Measurements from ENCODE around the gene ARGFX. TPM values are rescaled to one million over a fixed set of nuclear protein-coding genes. Genes with fewer than 3 reads are reported as not detected.

ARGFX gene
- total RNA-seq, 4 donors from 2014 or later = not detected

DNA sequence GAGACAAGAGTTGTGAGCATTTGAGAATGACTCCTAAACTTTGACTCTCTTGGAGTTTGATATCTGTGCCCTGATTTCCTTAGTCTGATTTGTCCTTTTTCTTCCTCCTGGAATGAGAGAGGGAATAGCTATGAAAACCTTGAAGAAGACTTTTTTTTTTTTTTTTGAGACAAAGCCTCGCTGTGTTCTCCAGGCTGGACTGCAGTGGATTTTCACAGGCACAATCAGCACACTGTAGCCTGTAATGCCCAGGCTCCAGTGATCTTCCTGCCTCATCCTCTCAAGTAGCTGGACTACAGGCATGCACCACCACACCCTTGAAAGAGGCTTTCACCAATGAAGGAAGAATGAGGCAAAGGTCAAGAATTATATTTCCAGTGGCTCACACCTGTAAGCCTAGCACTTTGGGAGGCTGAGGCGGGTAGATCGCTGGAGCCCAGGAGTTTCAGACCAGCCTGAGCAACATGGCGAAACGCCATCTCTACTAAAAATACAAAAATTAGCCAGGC is 10.3 kb upstream of the ARGFX start:
- intact Hi-C loops (cut with DNase I) = no loop called here
- no peak overlapping the region for H3K4me3 ChIP-seq (replicated peaks in 1 of 3)

DNA sequence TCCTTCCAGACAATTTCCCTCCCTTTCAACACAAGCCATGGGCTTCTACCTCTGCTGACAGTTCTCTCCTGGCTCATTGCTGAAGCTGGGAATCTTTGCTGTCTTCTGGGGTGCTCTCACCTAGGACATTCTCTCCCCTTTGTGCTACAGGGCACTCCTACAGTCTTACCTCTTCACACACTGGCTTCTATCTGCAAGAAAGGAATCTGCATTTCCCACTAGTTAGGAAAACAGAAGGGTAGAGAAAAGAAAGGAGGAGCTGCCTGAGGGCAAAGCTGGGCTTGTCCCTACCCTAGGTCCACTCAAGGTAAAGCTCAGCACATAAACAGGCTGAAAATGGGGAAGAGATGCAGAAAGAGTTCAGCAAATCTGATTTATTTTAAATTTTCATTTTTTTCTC is 5.6 kb upstream of the ARGFX start:
- no peak overlapping the region for H3K4me3 ChIP-seq (replicated peaks in 1 of 3)
- no peaks in the 10 kb centered on the region for H3K36me3 ChIP-seq
- H3K9me3 ChIP-seq = no peaks in the 10 kb centered on the region
- no peak for DNase-seq
- no peak for TF ChIP-seq POLR2A (IDR thresholded peaks at IDR 0.05)
- TF ChIP-seq, protein P1, sequence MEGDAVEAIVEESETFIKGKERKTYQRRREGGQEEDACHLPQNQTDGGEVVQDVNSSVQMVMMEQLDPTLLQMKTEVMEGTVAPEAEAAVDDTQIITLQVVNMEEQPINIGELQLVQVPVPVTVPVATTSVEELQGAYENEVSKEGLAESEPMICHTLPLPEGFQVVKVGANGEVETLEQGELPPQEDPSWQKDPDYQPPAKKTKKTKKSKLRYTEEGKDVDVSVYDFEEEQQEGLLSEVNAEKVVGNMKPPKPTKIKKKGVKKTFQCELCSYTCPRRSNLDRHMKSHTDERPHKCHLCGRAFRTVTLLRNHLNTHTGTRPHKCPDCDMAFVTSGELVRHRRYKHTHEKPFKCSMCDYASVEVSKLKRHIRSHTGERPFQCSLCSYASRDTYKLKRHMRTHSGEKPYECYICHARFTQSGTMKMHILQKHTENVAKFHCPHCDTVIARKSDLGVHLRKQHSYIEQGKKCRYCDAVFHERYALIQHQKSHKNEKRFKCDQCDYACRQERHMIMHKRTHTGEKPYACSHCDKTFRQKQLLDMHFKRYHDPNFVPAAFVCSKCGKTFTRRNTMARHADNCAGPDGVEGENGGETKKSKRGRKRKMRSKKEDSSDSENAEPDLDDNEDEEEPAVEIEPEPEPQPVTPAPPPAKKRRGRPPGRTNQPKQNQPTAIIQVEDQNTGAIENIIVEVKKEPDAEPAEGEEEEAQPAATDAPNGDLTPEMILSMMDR (IDR thresholded peaks at IDR 0.05) = no peak
- intact Hi-C loops (cut with DNase I) = no loop called here
- H3K27ac ChIP-seq = no peak overlapping the region
- H3K4me1 ChIP-seq = no peaks in the 10 kb centered on the region
- H3K27me3 ChIP-seq = no peaks in the 10 kb centered on the region

More for the DNA sequence above, 10.3 kb upstream of the ARGFX start:
- DNase-seq = no peak
- H3K4me1 ChIP-seq = no peaks in the 10 kb centered on the region
- H3K9me3 ChIP-seq = no peaks in the 10 kb centered on the region
- no peak overlapping the region for H3K27ac ChIP-seq
- no peaks in the 10 kb centered on the region for H3K27me3 ChIP-seq
- 82 to 83% methylated on average over 5 of the region's 5 CpGs for WGBS, 2 donors
- no peaks in the 10 kb centered on the region for H3K36me3 ChIP-seq
- TF ChIP-seq, protein P1 (IDR thresholded peaks at IDR 0.05) = no peak
- no peak for TF ChIP-seq POLR2A (IDR thresholded peaks at IDR 0.05)

DNA sequence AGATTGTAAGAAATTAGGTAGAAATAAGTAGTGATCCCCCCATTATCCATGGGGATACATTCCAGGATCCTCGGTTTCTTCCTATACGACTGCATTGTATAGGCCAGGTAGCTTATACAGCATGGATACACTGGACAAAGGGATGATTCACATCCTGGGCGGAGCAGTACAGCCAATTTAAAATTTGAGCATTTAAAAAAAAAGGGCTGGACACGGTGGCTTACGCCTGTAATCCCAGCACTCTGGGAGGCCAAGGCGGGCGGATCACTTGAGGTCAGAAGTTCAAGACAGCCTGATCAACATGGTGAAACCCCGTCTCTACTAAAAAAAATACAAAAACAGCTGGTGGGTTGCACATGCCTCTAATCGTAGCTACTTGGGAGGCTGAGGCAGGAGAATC is 976 bp upstream of the ARGFX start:
- WGBS, 2 donors = 87 to 89% methylated on average over 9 of the region's 9 CpGs
- no peaks in the 10 kb centered on the region for H3K9me3 ChIP-seq
- no peaks in the 10 kb centered on the region for H3K27me3 ChIP-seq
- no peak for TF ChIP-seq POLR2A (IDR thresholded peaks at IDR 0.05)
- TF ChIP-seq, protein P1 (IDR thresholded peaks at IDR 0.05) = no peak
- DNase-seq = no peak
- no peak overlapping the region for H3K4me3 ChIP-seq (replicated peaks in 1 of 3)
- no peaks in the 10 kb centered on the region for H3K36me3 ChIP-seq
- no peak overlapping the region for H3K27ac ChIP-seq
- no peaks in the 10 kb centered on the region for H3K4me1 ChIP-seq
- intact Hi-C loops (cut with DNase I) = no loop called here

DNA sequence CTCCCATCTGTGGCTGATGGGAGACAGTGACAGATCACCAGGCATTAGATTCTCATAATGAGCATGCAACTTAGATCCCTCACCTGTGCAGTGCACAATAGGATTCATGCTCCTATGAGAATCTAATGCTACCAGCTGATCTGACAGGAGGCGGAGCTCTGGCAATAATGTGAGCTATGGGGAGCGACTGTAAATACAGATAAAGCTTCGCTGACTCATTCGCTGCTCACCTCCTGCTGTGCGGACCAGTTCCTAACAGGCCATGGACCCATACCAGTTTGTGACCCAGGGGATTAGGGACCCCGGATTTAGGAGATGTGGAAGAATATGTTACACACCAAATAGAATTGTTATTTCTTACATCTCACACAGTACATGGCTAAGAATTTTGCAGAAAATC is 6.7 kb downstream of the ARGFX start:
- DNase-seq = no peak
- no peaks in the 10 kb centered on the region for H3K9me3 ChIP-seq
- no peak overlapping the region for H3K27ac ChIP-seq
- intact Hi-C loops (cut with DNase I) = no loop called here
- 81 to 84% methylated on average over 6 of the region's 6 CpGs for WGBS, 2 donors
- no peak overlapping the region for H3K4me3 ChIP-seq (replicated peaks in 1 of 3)
- H3K36me3 ChIP-seq = no peaks in the 10 kb centered on the region
- TF ChIP-seq, protein P1 (IDR thresholded peaks at IDR 0.05) = no peak
- no peak for TF ChIP-seq POLR2A (IDR thresholded peaks at IDR 0.05)
- H3K4me1 ChIP-seq = no peaks in the 10 kb centered on the region
- H3K27me3 ChIP-seq = no peaks in the 10 kb centered on the region

DNA sequence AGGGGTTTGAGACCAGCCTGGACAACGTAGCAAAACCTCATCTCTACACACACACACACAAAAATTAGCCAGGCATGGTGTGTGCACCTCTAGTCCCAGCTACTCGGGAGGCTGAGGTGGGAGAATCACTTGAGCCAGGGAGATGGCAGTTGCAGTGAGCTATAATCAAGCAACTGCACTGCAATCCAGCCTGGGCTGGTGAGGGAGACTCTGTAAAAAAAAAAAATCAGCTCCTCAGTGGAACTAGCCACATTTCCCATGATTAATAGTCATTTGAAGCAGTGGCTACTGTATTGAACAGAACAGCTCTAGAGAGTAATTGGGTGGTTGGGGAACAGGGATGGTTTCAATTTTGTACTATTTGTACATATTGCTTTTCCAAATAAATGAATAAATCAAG is 13.9 kb downstream of the ARGFX start:
- no peak overlapping the region for H3K27ac ChIP-seq
- WGBS, 2 donors = 65 to 67% methylated on average over 2 of the region's 2 CpGs
- no peak for DNase-seq
- H3K4me3 ChIP-seq (replicated peaks in 1 of 3) = no peak overlapping the region
- TF ChIP-seq, protein P1 (IDR thresholded peaks at IDR 0.05) = no peak
- no peak for TF ChIP-seq POLR2A (IDR thresholded peaks at IDR 0.05)
- no peaks in the 10 kb centered on the region for H3K27me3 ChIP-seq
- no peaks in the 10 kb centered on the region for H3K4me1 ChIP-seq
- no peaks in the 10 kb centered on the region for H3K9me3 ChIP-seq
- H3K36me3 ChIP-seq = no peaks in the 10 kb centered on the region
- intact Hi-C loops (cut with DNase I) = no loop called here

Measured in thyroid gland (tissue), 4 donors.